ENCODE measurements around the gene ECM2. TPM values are rescaled to one million over a fixed set of nuclear protein-coding genes. Genes with fewer than 3 reads are reported as not detected.

The ECM2 gene
- polyA plus RNA-seq, 1 of the 3 experiments (the other 2 are of a cell fraction): 0.20 TPM

- Histone ChIP-seq H3K9me2 (no peaks in the 10 kb centered on the region), H3K27me3 (ENCODE audit: insufficient read depth) (no peaks in the 10 kb centered on the region), H3K9ac (no peak overlapping the region), H3K36me3 (replicated peaks in 1 of 2; ENCODE audit: control insufficient read depth in 1 of 2, insufficient read depth in 2 of 2, low read length in 1 of 2) (no peaks in the 10 kb centered on the region), H3F3A (replicated peaks; ENCODE audit: insufficient read depth) (peaks cover 25% of the 10 kb centered on the region), H3K9me3 (no peaks in the 10 kb centered on the region), H3K79me2 (ENCODE audit: insufficient read depth) (no peaks in the 10 kb centered on the region), H4K20me1 (ENCODE audit: insufficient read depth) (no peaks in the 10 kb centered on the region), H3K4me2 (no peak overlapping the region), H3K4me1 (ENCODE audit: control insufficient read depth in 1 of 2, insufficient read depth in 2 of 2, low read depth in 1 of 2, low read length in 1 of 2) (peaks cover 13 to 24% of the 10 kb centered on the region in 2 experiments; a peak in 3 of 4 replicates), H2AFZ (ENCODE audit: low read depth) (no peak overlapping the region), H3K4me3 (ENCODE audit: low read depth in 2 of 2, low read length in 1 of 2) (no peak overlapping the region), H3K27ac (ENCODE audit: low read depth in 2 of 2, low read length in 1 of 2) (no peak overlapping the region)
- no peak for DNase-seq
- ChIA-PET CTCF (interaction anchor here (1.0 kb wide), 2 partner anchors 14 to 198 kb away, joined by 3 read pairs; no protein-coding TSS in a partner anchor), POLR2A (no interaction called here)
- 96% methylated on average over 5 of the region's 5 CpGs for WGBS (ENCODE audit: low lambda C conversion rate)
- TF ChIP-seq CHD2 (IDR thresholded peaks at IDR 0.05; ENCODE audit: low read length, partially characterized antibody): no peak
- no peak for TF ChIP-seq EP300 (IDR thresholded peaks at IDR 0.05; ENCODE audit: borderline replicate concordance in 1 of 2, low read depth in 1 of 2, low read length in 1 of 2)
- TF ChIP-seq GATA2 (CRISPR knock-in tag; IDR thresholded peaks at IDR 0.05): no peak
- no peak for TF ChIP-seq GABPA (IDR thresholded peaks at IDR 0.05; ENCODE audit: low read depth)
- no peak for TF ChIP-seq TCF12 (IDR thresholded peaks at IDR 0.05)
- no peak for TF ChIP-seq USF2 (IDR thresholded peaks at IDR 0.05; ENCODE audit: borderline replicate concordance, low read depth, low read length)
- TF ChIP-seq FOXJ3 (CRISPR knock-in tag; IDR thresholded peaks at IDR 0.05): no peak
- TF ChIP-seq, protein P1, sequence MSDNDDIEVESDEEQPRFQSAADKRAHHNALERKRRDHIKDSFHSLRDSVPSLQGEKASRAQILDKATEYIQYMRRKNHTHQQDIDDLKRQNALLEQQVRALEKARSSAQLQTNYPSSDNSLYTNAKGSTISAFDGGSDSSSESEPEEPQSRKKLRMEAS (IDR thresholded peaks at IDR 0.05; ENCODE audit: low read depth): no peak
- TF ChIP-seq ELF1 (IDR thresholded peaks at IDR 0.05): no peak
- no peak for TF ChIP-seq RAD21 (IDR thresholded peaks at IDR 0.05; ENCODE audit: low read length)
- TF ChIP-seq, protein P2, sequence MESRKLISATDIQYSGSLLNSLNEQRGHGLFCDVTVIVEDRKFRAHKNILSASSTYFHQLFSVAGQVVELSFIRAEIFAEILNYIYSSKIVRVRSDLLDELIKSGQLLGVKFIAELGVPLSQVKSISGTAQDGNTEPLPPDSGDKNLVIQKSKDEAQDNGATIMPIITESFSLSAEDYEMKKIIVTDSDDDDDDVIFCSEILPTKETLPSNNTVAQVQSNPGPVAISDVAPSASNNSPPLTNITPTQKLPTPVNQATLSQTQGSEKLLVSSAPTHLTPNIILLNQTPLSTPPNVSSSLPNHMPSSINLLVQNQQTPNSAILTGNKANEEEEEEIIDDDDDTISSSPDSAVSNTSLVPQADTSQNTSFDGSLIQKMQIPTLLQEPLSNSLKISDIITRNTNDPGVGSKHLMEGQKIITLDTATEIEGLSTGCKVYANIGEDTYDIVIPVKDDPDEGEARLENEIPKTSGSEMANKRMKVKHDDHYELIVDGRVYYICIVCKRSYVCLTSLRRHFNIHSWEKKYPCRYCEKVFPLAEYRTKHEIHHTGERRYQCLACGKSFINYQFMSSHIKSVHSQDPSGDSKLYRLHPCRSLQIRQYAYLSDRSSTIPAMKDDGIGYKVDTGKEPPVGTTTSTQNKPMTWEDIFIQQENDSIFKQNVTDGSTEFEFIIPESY (IDR thresholded peaks at IDR 0.05; ENCODE audit: borderline replicate concordance, low read depth): no peak
- TF ChIP-seq RFX5 (IDR thresholded peaks at IDR 0.05; ENCODE audit: low read length): no peak
- TF ChIP-seq, protein P3, sequence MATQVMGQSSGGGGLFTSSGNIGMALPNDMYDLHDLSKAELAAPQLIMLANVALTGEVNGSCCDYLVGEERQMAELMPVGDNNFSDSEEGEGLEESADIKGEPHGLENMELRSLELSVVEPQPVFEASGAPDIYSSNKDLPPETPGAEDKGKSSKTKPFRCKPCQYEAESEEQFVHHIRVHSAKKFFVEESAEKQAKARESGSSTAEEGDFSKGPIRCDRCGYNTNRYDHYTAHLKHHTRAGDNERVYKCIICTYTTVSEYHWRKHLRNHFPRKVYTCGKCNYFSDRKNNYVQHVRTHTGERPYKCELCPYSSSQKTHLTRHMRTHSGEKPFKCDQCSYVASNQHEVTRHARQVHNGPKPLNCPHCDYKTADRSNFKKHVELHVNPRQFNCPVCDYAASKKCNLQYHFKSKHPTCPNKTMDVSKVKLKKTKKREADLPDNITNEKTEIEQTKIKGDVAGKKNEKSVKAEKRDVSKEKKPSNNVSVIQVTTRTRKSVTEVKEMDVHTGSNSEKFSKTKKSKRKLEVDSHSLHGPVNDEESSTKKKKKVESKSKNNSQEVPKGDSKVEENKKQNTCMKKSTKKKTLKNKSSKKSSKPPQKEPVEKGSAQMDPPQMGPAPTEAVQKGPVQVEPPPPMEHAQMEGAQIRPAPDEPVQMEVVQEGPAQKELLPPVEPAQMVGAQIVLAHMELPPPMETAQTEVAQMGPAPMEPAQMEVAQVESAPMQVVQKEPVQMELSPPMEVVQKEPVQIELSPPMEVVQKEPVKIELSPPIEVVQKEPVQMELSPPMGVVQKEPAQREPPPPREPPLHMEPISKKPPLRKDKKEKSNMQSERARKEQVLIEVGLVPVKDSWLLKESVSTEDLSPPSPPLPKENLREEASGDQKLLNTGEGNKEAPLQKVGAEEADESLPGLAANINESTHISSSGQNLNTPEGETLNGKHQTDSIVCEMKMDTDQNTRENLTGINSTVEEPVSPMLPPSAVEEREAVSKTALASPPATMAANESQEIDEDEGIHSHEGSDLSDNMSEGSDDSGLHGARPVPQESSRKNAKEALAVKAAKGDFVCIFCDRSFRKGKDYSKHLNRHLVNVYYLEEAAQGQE (IDR thresholded peaks at IDR 0.05; ENCODE audit: low read depth, low read length): no peak
- no peak for TF ChIP-seq NRF1 (IDR thresholded peaks at IDR 0.05; ENCODE audit: low read depth, low read length)
- no peak for TF ChIP-seq FOXM1 (IDR thresholded peaks at IDR 0.05; ENCODE audit: low read depth)
- TF ChIP-seq, protein P4, sequence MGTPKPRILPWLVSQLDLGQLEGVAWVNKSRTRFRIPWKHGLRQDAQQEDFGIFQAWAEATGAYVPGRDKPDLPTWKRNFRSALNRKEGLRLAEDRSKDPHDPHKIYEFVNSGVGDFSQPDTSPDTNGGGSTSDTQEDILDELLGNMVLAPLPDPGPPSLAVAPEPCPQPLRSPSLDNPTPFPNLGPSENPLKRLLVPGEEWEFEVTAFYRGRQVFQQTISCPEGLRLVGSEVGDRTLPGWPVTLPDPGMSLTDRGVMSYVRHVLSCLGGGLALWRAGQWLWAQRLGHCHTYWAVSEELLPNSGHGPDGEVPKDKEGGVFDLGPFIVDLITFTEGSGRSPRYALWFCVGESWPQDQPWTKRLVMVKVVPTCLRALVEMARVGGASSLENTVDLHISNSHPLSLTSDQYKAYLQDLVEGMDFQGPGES (IDR thresholded peaks at IDR 0.05; ENCODE audit: low read depth, low read length): no peak
Measured at GRCh38 chr9:92509050-92509449, 26.7 kb downstream of the ECM2 start.

All from SK-N-SH (cell line).